Natural killer cell (primary cell): ENCODE measurements around the gene FGD2. TPM values are rescaled to one million over a fixed set of nuclear protein-coding genes. Genes with fewer than 3 reads are reported as not detected.

Source experiments
- ATAC-seq, 3 donors: fragments of 150-1000 bp in 2 of 3; fragments of 200-7000 bp in 1 of 3; cut with Tn5 transposase; 1 replicate in 1 of 3; 2 replicates in 2 of 3; pipeline ENCODE4 v1.10.0; 2021; ENCODE audit warnings: mild to moderate bottlenecking in 2 of 3, moderate library complexity in 2 of 3
- DNase-seq, 2 donors: peaks; one replicate each; pipeline versions ENCODE4 v3.0.0 to v3.0.0-alpha.2; 2013 to 2021; ENCODE audit warnings: mixed read lengths in 1 of 2
- H3K27ac ChIP-seq: one replicate; pipeline ENCODE4 v1.5.1; 2013; ENCODE audit warnings: mild to moderate bottlenecking, low read length
- H3K27me3 ChIP-seq: one replicate; pipeline ENCODE4 v1.6.1; 2013; ENCODE audit warnings: low read length; ENCODE audit not compliant: control insufficient read depth, insufficient read depth
- H3K36me3 ChIP-seq: one replicate; pipeline ENCODE4 v1.6.1; 2013; ENCODE audit warnings: low read length; ENCODE audit not compliant: control insufficient read depth, insufficient read depth
- H3K4me1 ChIP-seq: one replicate; pipeline ENCODE4 v1.6.1; 2013; ENCODE audit warnings: low read length; ENCODE audit not compliant: control insufficient read depth, insufficient read depth
- H3K4me3 ChIP-seq: one replicate; pipeline ENCODE4 v1.5.1; 2013; ENCODE audit warnings: low read length
- H3K9me3 ChIP-seq: one replicate; pipeline ENCODE4 v1.6.1; 2013; ENCODE audit warnings: low read length; ENCODE audit not compliant: control insufficient read depth, insufficient read depth
- H3K27ac Mint-ChIP-seq, 2 donors: one replicate each; pipeline ENCODE4 v1.8.0; 2022; ENCODE audit warnings: mild to moderate bottlenecking in 2 of 2, mixed read lengths in 2 of 2, moderate library complexity in 1 of 2
- H3K27me3 Mint-ChIP-seq, 2 donors: one replicate each; pipeline ENCODE4 v1.8.0; 2022; ENCODE audit warnings: low read depth in 2 of 2, mixed read lengths in 2 of 2
- H3K36me3 Mint-ChIP-seq: one replicate; pipeline ENCODE4 v1.8.0; 2022; ENCODE audit warnings: mixed read lengths
- H3K4me1 Mint-ChIP-seq, 2 donors: one replicate each; pipeline ENCODE4 v1.8.0; 2022; ENCODE audit warnings: mixed read lengths in 2 of 2
- H3K4me3 Mint-ChIP-seq: one replicate; pipeline ENCODE4 v1.8.0; 2022; ENCODE audit warnings: mild to moderate bottlenecking, moderate library complexity, mixed read lengths
- H3K9me3 Mint-ChIP-seq, 2 donors: one replicate each; pipeline ENCODE4 v1.8.0; 2022; ENCODE audit warnings: mixed read lengths in 2 of 2
- CTCF ChIP-seq: fragments of 200-600 bp; IDR thresholded peaks from one replicate; pipeline ENCODE4 v1.8.0; 2022; ENCODE audit warnings: antibody characterized with exemption
- WGBS: methylation state at CpG from one replicate; pipeline ENCODE4 v1.1.7; 2013; ENCODE audit warnings: missing lambda C conversion rate; ENCODE audit not compliant: insufficient coverage; 5-methylcytosine and 5-hydroxymethylcytosine counted together
- intact Hi-C: fragments of 100-400 bp; cut with micrococcal nuclease; formaldehyde crosslinking; loops from one replicate; pipeline ENCODE4 v1.14.2; 2022
- total RNA-seq, 4 donors: library from RNA; stranded (reverse); fragments of 120-200 nt in 1 of 4; gene quantifications; one replicate each; pipeline versions ENCODE4 v1.2.3 to v1.2.4, GENCODE V29; 2013 to 2022

Gene FGD2
- total RNA-seq, 3 donors from 2014 or later (not counting 1 experiment from before 2014, with no cell fraction given): 6.3 to 22.3 (median 14.1) TPM

GRCh38 chr6:36998723-36999038 is 6.8 kb upstream of the FGD2 start:
- Mint-ChIP-seq H3K9me3 (no peaks in the 10 kb centered on the region), H3K27me3 (peaks cover 8% of the 10 kb centered on the region in 2 donors), H3K36me3 (no peaks in the 10 kb centered on the region), H3K4me1 (no peaks in the 10 kb centered on the region), H3K27ac (no peak overlapping the region), H3K4me3 (no peak overlapping the region)
- Histone ChIP-seq H3K36me3 (no peaks in the 10 kb centered on the region), H3K4me3 (no peak overlapping the region), H3K4me1 (no peaks in the 10 kb centered on the region), H3K27ac (no peak overlapping the region), H3K27me3 (no peaks in the 10 kb centered on the region), H3K9me3 (no peaks in the 10 kb centered on the region)
- intact Hi-C loops: no loop called here
- ATAC-seq (no peak), DNase-seq (no peak)
- TF ChIP-seq CTCF: no peak
- WGBS: 86% methylated on average over 8 of the region's 8 CpGs

- DNase-seq: no peak
- 84% methylated on average over 15 of the region's 15 CpGs for WGBS
- H3K27me3 ChIP-seq: no peaks in the 10 kb centered on the region
- Mint-ChIP-seq H3K9me3 (no peaks in the 10 kb centered on the region), H3K27me3 (peaks cover 8% of the 10 kb centered on the region in 2 donors), H3K4me3 (no peak overlapping the region), H3K36me3 (no peaks in the 10 kb centered on the region), H3K27ac (no peak overlapping the region), H3K4me1 (no peaks in the 10 kb centered on the region)
- H3K27ac ChIP-seq: no peak overlapping the region
- H3K9me3 ChIP-seq: no peaks in the 10 kb centered on the region
- H3K4me3 ChIP-seq: no peak overlapping the region
- ATAC-seq: no peak
- TF ChIP-seq CTCF: no peak
- intact Hi-C loops: no loop called here
- peaks cover 3% of the 10 kb centered on the region for H3K4me1 ChIP-seq
- no peaks in the 10 kb centered on the region for H3K36me3 ChIP-seq
Observed at GRCh38 chr6:36999061-36999750, 6.2 kb upstream of the FGD2 start.

GRCh38 chr6:36999751-37000125 is 5.7 kb upstream of the FGD2 start:
- Histone ChIP-seq H3K27me3 (no peaks in the 10 kb centered on the region), H3K36me3 (no peaks in the 10 kb centered on the region), H3K4me3 (no peak overlapping the region), H3K9me3 (no peaks in the 10 kb centered on the region), H3K27ac (no peak overlapping the region), H3K4me1 (peaks cover 4% of the 10 kb centered on the region)
- Mint-ChIP-seq H3K27ac (no peak overlapping the region), H3K36me3 (no peaks in the 10 kb centered on the region), H3K4me3 (no peak overlapping the region), H3K9me3 (no peaks in the 10 kb centered on the region), H3K4me1 (no peaks in the 10 kb centered on the region), H3K27me3 (peaks cover 8% of the 10 kb centered on the region in 2 donors)
- ATAC-seq (no peak), DNase-seq (no peak)
- no peak for TF ChIP-seq CTCF
- WGBS: 90% methylated on average over 4 of the region's 4 CpGs
- intact Hi-C loops: no loop called here
